Mucosa of descending colon (tissue), 3 donors: ENCODE results near the gene STRIP2. TPM values are rescaled to one million over a fixed set of nuclear protein-coding genes. Genes with fewer than 3 reads are reported as not detected.
"Not testable (repeated sequence)": the region's sequence is repeated elsewhere in the genome, so short reads cannot be mapped to it uniquely, and the experiment has no call there.

Experiments used
- ATAC-seq: fragments of 200-7000 bp; cut with Tn5 transposase; one replicate; pipeline ENCODE4 v1.9.1; 2020; ENCODE audit warnings: mild to moderate bottlenecking, moderate library complexity
- DNase-seq, 3 donors: peaks; one replicate each; pipeline ENCODE4 v3.0.0-alpha.2; 2020
- H3K36me3 ChIP-seq: fragments of 200-600 bp; one replicate; pipeline ENCODE4 v1.8.0; 2021; ENCODE audit warnings: low read depth, mild to moderate bottlenecking
- H3K4me1 ChIP-seq: fragments of 200-600 bp; one replicate; pipeline ENCODE4 v1.8.0; 2021; ENCODE audit warnings: low read depth, mild to moderate bottlenecking
- H3K4me3 ChIP-seq: fragments of 200-600 bp; one replicate; pipeline ENCODE4 v1.8.0; 2021; ENCODE audit warnings: mild to moderate bottlenecking
- H3K9me3 ChIP-seq: fragments of 200-600 bp; one replicate; pipeline ENCODE4 v1.8.0; 2021; ENCODE audit warnings: mild to moderate bottlenecking
- CTCF ChIP-seq: fragments of 200-600 bp; IDR thresholded peaks from one replicate; pipeline ENCODE4 v1.8.0; 2022; ENCODE audit warnings: antibody characterized with exemption, mild to moderate bottlenecking
- intact Hi-C, 2 donors: fragments of 100-400 bp; cut with DNase I in 1 of 2; cut with micrococcal nuclease in 1 of 2; formaldehyde crosslinking; loops; one replicate each; pipeline versions ENCODE4 v1.11.0 to v1.11.1; 2022; cut with DNase I, micrococcal nuclease
- total RNA-seq, 3 donors: library from RNA; stranded (reverse); fragmentation: NEBNext Ultra II Directional in 2 of 3; extraction: Animal tissue kit (Norgen Biotek cat#: 25700) in 2 of 3; gene quantifications; one replicate each; pipeline versions ENCODE4 v1.2.1 to v1.2.4, GENCODE V29; 2021 to 2023
- donor health status: DM: no; HTN: no; CAD: no; lungs with moderate emphysema.
- donor health status: DM: no; HTN: no; CAD: no.
- donor health status: DM: no; HTN: yes; CAD: no.

STRIP2 gene
- total RNA-seq, 3 donors from 2014 or later = 0.09 to 1.3 (median 1.3) TPM

- Histone ChIP-seq H3K36me3 (no peaks in the 10 kb centered on the region), H3K4me1 (no peaks in the 10 kb centered on the region), H3K9me3 (no peaks in the 10 kb centered on the region), H3K4me3 (no peak overlapping the region)
- intact Hi-C loops = no loop called here
- no peak for DNase-seq
- no peak for ATAC-seq
- TF ChIP-seq CTCF = no peak
Measured at GRCh38 chr7:129522971-129523340, 88.7 kb downstream of the STRIP2 start.

- ATAC-seq = no peak
- no peak overlapping the region for H3K4me3 ChIP-seq
- intact Hi-C loops = no loop called here
- TF ChIP-seq CTCF = no peak
- H3K4me1 ChIP-seq = no peaks in the 10 kb centered on the region
- no peaks in the 10 kb centered on the region for H3K9me3 ChIP-seq
- no peak for DNase-seq
- H3K36me3 ChIP-seq = no peaks in the 10 kb centered on the region
Measured at GRCh38 chr7:129523924-129524323, 89.7 kb downstream of the STRIP2 start.

- DNase-seq, intact Hi-C loops, H3K9me3 ChIP-seq, H3K36me3 ChIP-seq, H3K4me1 ChIP-seq, ATAC-seq, H3K4me3 ChIP-seq: not testable (repeated sequence)
Measured at GRCh38 chr7:129524405-129524804, 90.2 kb downstream of the STRIP2 start.

- intact Hi-C loops = no loop called here
- Histone ChIP-seq H3K4me1 (no peaks in the 10 kb centered on the region), H3K36me3 (no peaks in the 10 kb centered on the region), H3K9me3 (no peaks in the 10 kb centered on the region), H3K4me3 (no peak overlapping the region)
- no peak for TF ChIP-seq CTCF
- no peak for DNase-seq
- ATAC-seq = no peak
Measured at GRCh38 chr7:129525225-129525862, 91.1 kb downstream of the STRIP2 start.

GRCh38 chr7:129529643-129530042 lies 95.4 kb downstream of the STRIP2 start:
- Histone ChIP-seq H3K4me3 (no peak overlapping the region), H3K36me3 (no peaks in the 10 kb centered on the region), H3K4me1 (no peaks in the 10 kb centered on the region), H3K9me3 (no peaks in the 10 kb centered on the region)
- ATAC-seq = no peak
- no peak for DNase-seq
- TF ChIP-seq CTCF = no peak
- intact Hi-C loops = no loop called here

- Histone ChIP-seq H3K4me1 (no peaks in the 10 kb centered on the region), H3K36me3 (no peaks in the 10 kb centered on the region), H3K4me3 (no peak overlapping the region), H3K9me3 (no peaks in the 10 kb centered on the region)
- DNase-seq (no peak), ATAC-seq (peak; percentile 27)
- intact Hi-C loops = no loop called here
- no peak for TF ChIP-seq CTCF
Measured at GRCh38 chr7:129530795-129531391, 96.7 kb downstream of the STRIP2 start.
